B cell (primary cell): ENCODE measurements around the gene CCDC175. TPM values are rescaled to one million over a fixed set of nuclear protein-coding genes. Genes with fewer than 3 reads are reported as not detected.
A peak's percentile ranks its signal among the peaks of the same experiment; 100 is the strongest.

ENCODE experiments used
- ATAC-seq: fragments of 200-7000 bp; cut with Tn5 transposase; one replicate; pipeline ENCODE4 v1.10.0; 2021; ENCODE audit warnings: low read depth, mild to moderate bottlenecking, moderate number of reproducible peaks, moderate library complexity
- CTCF ChIA-PET: fragments of 350-600 bp; sonication (Branson Sonifier 250); formaldehyde crosslinking; loops from one replicate; lab custom pipeline; 2021; ENCODE audit warnings: antibody characterized with exemption, inconsistent platforms; lab: Charles Lee
- POLR2A ChIA-PET: fragments of 350-600 bp; sonication (Branson Sonifier 250); formaldehyde crosslinking; loops from one replicate; lab custom pipeline; 2021; ENCODE audit warnings: antibody characterized with exemption; lab: Charles Lee
- DNase-seq: peaks from one replicate; pipeline ENCODE4 v3.0.0; 2013
- H2AFZ ChIP-seq: 2 replicates; pipeline ENCODE4 v1.6.1; 2012; ENCODE audit warnings: mild to moderate bottlenecking, low read depth, low read length; ENCODE audit not compliant: insufficient read depth, poor library complexity, severe bottlenecking
- H3K27ac ChIP-seq, 2 donors: 1 replicate in 1 of 2; 2 replicates in 1 of 2; pipeline ENCODE4 v1.5.1; 2012 to 2013; ENCODE audit warnings: low read length in 2 of 2, mild to moderate bottlenecking in 2 of 2, moderate library complexity in 1 of 2
- H3K27me3 ChIP-seq, 4 experiments: fragments of 200-600 bp in 1 of 4; sonication (generic) in 1 of 4; replicated peaks in 1 of 4; 1 replicate in 2 of 4; 2 replicates in 2 of 4; pipeline versions ENCODE4 v1.6.1 to v1.7.0; 2013 to 2016; ENCODE audit warnings: low read length in 3 of 4, mild to moderate bottlenecking in 2 of 4, mixed read lengths in 1 of 4, moderate library complexity in 1 of 4; ENCODE audit not compliant: insufficient read depth in 4 of 4, control insufficient read depth in 3 of 4; ENCODE audit errors: control extremely low read depth in 1 of 4
- H3K36me3 ChIP-seq, 2 experiments: replicated peaks in 1 of 2; 1 replicate in 1 of 2; 2 replicates in 1 of 2; pipeline versions ENCODE4 v1.6.1 to v1.7.1; 2013; ENCODE audit warnings: low read length in 1 of 2; ENCODE audit not compliant: insufficient read depth in 2 of 2, control insufficient read depth in 1 of 2; ENCODE audit errors: control extremely low read depth in 1 of 2, extremely low read depth in 1 of 2
- H3K4me1 ChIP-seq, 2 donors: fragments of 200-600 bp in 1 of 2; sonication (generic) in 1 of 2; 1 replicate in 1 of 2; 2 replicates in 1 of 2; pipeline versions ENCODE4 v1.5.1 to v1.6.1; 2013 to 2017; ENCODE audit warnings: low read length in 2 of 2; ENCODE audit not compliant: control insufficient read depth in 2 of 2, insufficient read depth in 2 of 2
- H3K4me2 ChIP-seq: replicated peaks from 2 replicates; pipeline ENCODE3; 2012; ENCODE audit warnings: mild to moderate bottlenecking, low read depth, low read length; ENCODE audit not compliant: poor library complexity, severe bottlenecking
- H3K4me3 ChIP-seq, 5 experiments: fragments of 200-600 bp in 1 of 5; sonication (generic) in 1 of 5; 1 replicate in 3 of 5; 2 replicates in 2 of 5; pipeline versions ENCODE4 v1.5.1 to v1.7.0; 2011 to 2016; ENCODE audit warnings: low read length in 4 of 5, mild to moderate bottlenecking in 4 of 5, low read depth in 2 of 5, control low read depth in 1 of 5, moderate library complexity in 1 of 5; ENCODE audit not compliant: insufficient read depth in 1 of 5; ENCODE audit errors: control extremely low read depth in 1 of 5, extremely low read depth in 1 of 5
- H3K79me2 ChIP-seq: fragments of 200-600 bp; sonication (generic); one replicate; pipeline ENCODE4 v1.6.0; 2016; ENCODE audit warnings: low read length; ENCODE audit not compliant: control insufficient read depth, insufficient read depth
- H3K9ac ChIP-seq: fragments of 200-600 bp; sonication (generic); 2 replicates; pipeline ENCODE4 v1.6.1; 2017; ENCODE audit warnings: mild to moderate bottlenecking, low read length, moderate library complexity
- H3K9me3 ChIP-seq, 3 donors: one replicate each; pipeline versions ENCODE4 v1.6.1 to v1.7.1; 2013; ENCODE audit warnings: low read length in 2 of 3; ENCODE audit not compliant: control insufficient read depth in 2 of 3, insufficient read depth in 1 of 3; ENCODE audit errors: control extremely low read depth in 1 of 3
- H4K20me1 ChIP-seq: 2 replicates; pipeline ENCODE4 v1.6.0; 2012; ENCODE audit warnings: mild to moderate bottlenecking, low read length; ENCODE audit not compliant: insufficient read depth, control insufficient read depth, poor library complexity, severe bottlenecking
- H3K27ac Mint-ChIP-seq: one replicate; pipeline ENCODE4 v1.8.0; 2021; ENCODE audit warnings: mixed read lengths
- H3K27me3 Mint-ChIP-seq: one replicate; pipeline ENCODE4 v1.8.0; 2021; ENCODE audit warnings: mixed read lengths
- H3K4me1 Mint-ChIP-seq: one replicate; pipeline ENCODE4 v1.8.0; 2021; ENCODE audit warnings: mixed read lengths
- H3K4me3 Mint-ChIP-seq: one replicate; pipeline ENCODE4 v1.8.0; 2021; ENCODE audit warnings: mixed read lengths
- H3K9me3 Mint-ChIP-seq: one replicate; pipeline ENCODE4 v1.8.0; 2022; ENCODE audit warnings: mixed read lengths; ENCODE audit not compliant: insufficient read depth
- CTCF ChIP-seq: fragments of 200-600 bp; IDR thresholded peaks from one replicate; pipeline ENCODE4 v1.8.0; 2022; ENCODE audit warnings: antibody characterized with exemption, mild to moderate bottlenecking
- EZH2 ChIP-seq: IDR thresholded peaks from 2 replicates; pipeline ENCODE4 v1.6.1; 2012; ENCODE audit warnings: borderline replicate concordance, low read depth, mild to moderate bottlenecking, moderate library complexity, low read length; ENCODE audit not compliant: insufficient read depth, poor library complexity, severe bottlenecking
- WGBS: methylation state at CpG from one replicate; pipeline ENCODE4 v1.1.5; 2013; ENCODE audit warnings: missing lambda C conversion rate; ENCODE audit not compliant: insufficient coverage; 5-methylcytosine and 5-hydroxymethylcytosine counted together
- intact Hi-C: fragments of 100-400 bp; cut with micrococcal nuclease; formaldehyde crosslinking; loops from one replicate; pipeline ENCODE4 v1.10.0; 2022
- polyA plus RNA-seq: library from polyadenylated mRNA; depleted of rRNA; stranded (reverse); fragments of >200 nt; gene quantifications from 2 replicates; pipeline ENCODE4 v1.2.3, GENCODE V29; 2012
- total RNA-seq, 2 donors: library from RNA; stranded (reverse); fragments of 120-200 nt in 1 of 2; gene quantifications; 1 replicate in 1 of 2; 2 replicates in 1 of 2; pipeline versions ENCODE4 v1.2.3 to v1.2.4, GENCODE V29; 2013 to 2022

CCDC175 gene
- total and polyA plus RNA-seq, 2 donors (not counting 1 experiment from before 2014, with no cell fraction given): not detected

DNA sequence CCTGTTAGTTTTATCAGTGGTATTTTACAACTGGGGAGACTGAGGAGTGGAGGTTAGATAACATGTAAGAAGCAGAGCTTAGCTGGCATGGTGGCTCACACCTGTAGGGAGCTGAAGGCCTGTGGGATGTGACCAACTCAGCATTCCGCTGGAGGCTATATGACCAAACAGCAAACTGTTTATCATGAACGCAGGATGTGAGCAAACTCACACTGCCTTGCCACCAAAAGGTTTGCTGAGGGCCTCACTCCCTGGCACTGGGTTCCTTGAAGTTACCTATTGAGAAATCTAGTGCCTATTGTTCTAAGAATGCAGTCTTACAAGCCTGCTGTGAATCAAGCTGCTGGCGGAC is 68.9 kb downstream of the CCDC175 start:
- Histone ChIP-seq H3K79me2 (no peaks in the 10 kb centered on the region), H3K4me1 (no peaks in the 10 kb centered on the region), H4K20me1 (no peaks in the 10 kb centered on the region), H3K36me3 (peaks cover 0 to 7% of the 10 kb centered on the region in 2 experiments), H3K4me3 (no peak overlapping the region), H3K9me3 (no peaks in the 10 kb centered on the region), H3K27me3 (peaks cover 0 to 2% (median 0%) of the 10 kb centered on the region in 4 experiments), H3K9ac (no peak overlapping the region), H3K4me2 (no peak overlapping the region), H2AFZ (no peak overlapping the region), H3K27ac (no peak overlapping the region)
- Mint-ChIP-seq H3K27ac (no peak overlapping the region), H3K4me3 (no peak overlapping the region), H3K4me1 (no peaks in the 10 kb centered on the region), H3K27me3 (no peaks in the 10 kb centered on the region), H3K9me3 (no peaks in the 10 kb centered on the region)
- ATAC-seq (no peak), DNase-seq (no peak)
- no peak for TF ChIP-seq EZH2
- no peak for TF ChIP-seq CTCF
- ChIA-PET POLR2A (no interaction called here), CTCF (interaction anchor here (0.8 to 2.2 kb wide), 5 partner anchors 18 to 679 kb away, joined by 3 to 14 read pairs (median 4); partner anchors contain the start of genes CCDC175, JKAMP and L3HYPDH)
- WGBS: 96% methylated on average over 2 of the region's 3 CpGs
- intact Hi-C loops: loop anchor here (5.0 kb wide), 1 partner anchor 675 kb away; no protein-coding TSS in a partner anchor

DNA sequence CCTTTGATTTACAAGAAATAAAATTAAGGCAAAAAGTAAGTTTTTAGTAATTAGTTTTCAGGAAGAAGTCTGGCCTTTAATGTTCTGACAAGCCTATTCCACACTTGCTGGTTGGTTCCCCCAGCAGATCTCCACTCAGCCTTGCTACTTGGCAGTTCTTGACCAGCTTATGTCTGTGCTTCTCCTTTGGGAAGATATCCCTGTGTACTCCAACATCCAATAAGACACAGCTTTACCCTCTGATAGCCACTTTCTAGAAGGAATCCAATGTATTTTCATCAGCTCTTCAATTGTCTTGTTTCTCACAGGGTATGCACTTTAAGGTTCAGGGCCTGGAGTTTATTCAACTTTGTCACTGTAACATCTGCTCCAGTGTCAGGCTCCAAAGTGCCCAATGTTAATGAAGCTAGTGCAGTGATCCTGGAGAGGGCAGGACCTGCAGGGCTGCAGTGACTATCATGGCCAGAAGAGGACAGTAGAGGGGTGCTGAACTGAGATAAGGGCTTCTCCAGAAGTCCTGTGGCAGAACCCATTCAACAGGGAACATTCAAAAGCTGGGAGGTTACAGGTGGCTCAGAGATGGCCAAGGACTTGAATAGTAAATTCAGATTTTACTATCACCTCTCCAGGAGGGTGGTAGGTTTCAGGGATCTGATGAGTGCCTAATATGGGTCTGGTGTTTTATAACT is 69.4 kb downstream of the CCDC175 start:
- ATAC-seq (peak; percentile 61), DNase-seq (peak; percentile 48)
- Histone ChIP-seq H3K9me3 (no peaks in the 10 kb centered on the region), H3K4me2 (no peak overlapping the region), H3K79me2 (no peaks in the 10 kb centered on the region), H3K36me3 (peaks cover 0 to 7% of the 10 kb centered on the region in 2 experiments), H4K20me1 (no peaks in the 10 kb centered on the region), H2AFZ (no peak overlapping the region), H3K4me3 (no peak overlapping the region), H3K27me3 (peaks cover 0 to 2% (median 0%) of the 10 kb centered on the region in 4 experiments), H3K27ac (no peak overlapping the region), H3K9ac (no peak overlapping the region), H3K4me1 (no peaks in the 10 kb centered on the region)
- TF ChIP-seq CTCF (peak; percentile 74), EZH2 (no peak)
- no peak overlapping the region for H3K4me3 Mint-ChIP-seq
- no peaks in the 10 kb centered on the region for H3K4me1 Mint-ChIP-seq
- H3K27ac Mint-ChIP-seq: no peak overlapping the region
- intact Hi-C loops: loop anchor here (5.0 kb wide), 1 partner anchor 675 kb away; no protein-coding TSS in a partner anchor
- ChIA-PET CTCF (interaction anchor here (0.8 to 2.2 kb wide), 6 partner anchors 17 to 680 kb away, joined by 3 to 14 read pairs (median 4); partner anchors contain the start of genes CCDC175, JKAMP and L3HYPDH), POLR2A (no interaction called here)
- H3K9me3 Mint-ChIP-seq: no peaks in the 10 kb centered on the region
- H3K27me3 Mint-ChIP-seq: no peaks in the 10 kb centered on the region
